HG03060 (cell line): ENCODE data around the gene CHN2.

Source experiments
- ATAC-seq: cut with Tn5 transposase; IDR thresholded peaks from one replicate; pipeline ENCODE4 v1.9.1; 2021; ENCODE audit warnings: low read depth, moderate number of reproducible peaks; ENCODE audit not compliant: unreplicated experiment

CHN2 gene

DNA sequence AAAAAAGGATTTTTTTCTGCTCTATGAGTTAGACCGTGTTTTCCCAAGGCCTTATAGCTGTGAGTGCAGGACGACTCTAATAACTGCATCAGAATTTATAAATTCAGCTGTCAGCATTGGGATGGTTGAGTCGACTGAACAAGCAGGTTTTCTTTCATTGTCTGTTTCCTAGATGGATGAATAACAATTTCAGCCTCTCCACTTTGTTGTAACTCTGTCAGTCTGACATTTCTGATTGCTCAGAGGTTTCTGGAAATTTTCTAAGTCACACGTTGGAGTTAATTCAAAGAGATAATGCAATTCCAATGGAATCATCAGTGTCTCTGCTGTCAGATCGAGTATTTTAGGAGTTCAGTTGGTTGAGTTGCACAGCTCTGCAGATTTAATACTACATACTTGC, 159.2 kb downstream of the CHN2 start:
- no peak for ATAC-seq

DNA sequence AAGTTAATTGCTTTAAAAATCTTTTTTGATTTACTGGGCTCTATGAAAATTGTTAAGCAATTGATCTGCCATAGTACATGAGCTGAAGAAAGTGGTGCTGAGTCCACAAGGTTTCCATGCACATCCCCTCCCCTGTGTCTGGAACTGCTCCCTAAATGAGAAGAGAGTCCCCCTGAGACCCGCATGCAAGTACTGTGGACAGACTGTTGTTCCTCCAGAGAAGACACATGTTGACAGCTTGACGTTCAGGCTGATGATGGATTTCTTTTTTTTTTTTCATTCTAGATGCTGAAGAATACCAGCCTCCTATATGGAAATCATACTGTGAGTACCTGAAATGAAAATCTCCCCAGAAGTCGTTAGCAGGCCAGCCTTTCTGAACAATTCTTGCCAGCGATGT, 159.8 kb downstream of the CHN2 start:
- ATAC-seq = no peak

DNA sequence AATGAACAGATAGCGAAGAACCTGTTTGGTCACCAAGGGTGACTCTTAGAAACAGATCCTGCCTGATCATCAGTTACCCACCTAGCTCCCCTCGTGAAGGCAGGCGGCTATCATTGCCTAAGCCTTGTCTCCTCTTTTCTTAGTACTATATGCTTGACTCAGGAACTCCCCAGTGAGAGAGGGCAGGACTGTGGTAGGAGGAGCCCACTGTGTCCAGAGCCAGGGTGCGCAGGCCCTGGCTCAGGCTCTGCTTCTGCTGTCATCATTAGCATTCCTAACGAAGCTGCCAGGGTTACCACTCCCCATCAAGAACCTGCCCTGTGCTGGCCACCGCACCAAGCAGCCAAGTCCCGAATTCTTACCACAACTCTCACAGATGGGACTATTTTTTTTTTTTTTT, 160.8 kb downstream of the CHN2 start:
- no peak for ATAC-seq

GRCh38 chr7:29356631-29357030, 162.1 kb downstream of the CHN2 start:
- ATAC-seq = no peak

DNA sequence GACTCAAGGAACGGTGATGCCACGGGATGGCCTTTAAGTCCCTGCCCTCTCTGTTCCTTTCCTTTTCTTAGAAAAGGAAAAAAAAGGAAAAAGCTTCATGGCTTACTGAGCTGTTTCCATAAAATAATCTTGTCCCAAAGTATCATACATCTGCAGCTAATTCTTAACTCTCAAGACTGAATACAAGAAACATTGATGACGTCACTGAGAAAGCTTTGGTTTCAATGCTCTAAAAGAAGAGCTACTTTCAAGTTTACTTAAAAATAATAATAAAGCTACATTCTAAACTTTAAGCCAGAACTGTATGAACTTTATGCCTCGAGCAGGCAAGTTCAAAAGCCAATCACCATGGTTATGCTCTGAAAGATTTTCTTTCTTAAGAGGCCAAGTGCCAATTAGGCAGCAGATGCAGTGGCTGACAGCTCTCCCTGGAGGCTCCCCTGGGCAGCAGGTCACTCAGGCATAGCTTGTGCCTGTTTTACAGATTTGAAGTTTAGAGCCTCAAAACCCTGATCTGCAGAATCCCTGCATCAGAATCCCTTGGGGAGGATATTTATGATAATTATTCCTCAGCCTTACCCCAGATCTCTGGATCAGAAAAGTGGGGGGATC, 165.0 kb downstream of the CHN2 start:
- no peak for ATAC-seq

- ATAC-seq = no peak
Observed at GRCh38 chr7:29360633-29361625, 166.4 kb downstream of the CHN2 start.

- ATAC-seq = no peak
Observed at GRCh38 chr7:29362380-29362779, 167.8 kb downstream of the CHN2 start.

GRCh38 chr7:29363636-29364425, 169.3 kb downstream of the CHN2 start:
- no peak for ATAC-seq

DNA sequence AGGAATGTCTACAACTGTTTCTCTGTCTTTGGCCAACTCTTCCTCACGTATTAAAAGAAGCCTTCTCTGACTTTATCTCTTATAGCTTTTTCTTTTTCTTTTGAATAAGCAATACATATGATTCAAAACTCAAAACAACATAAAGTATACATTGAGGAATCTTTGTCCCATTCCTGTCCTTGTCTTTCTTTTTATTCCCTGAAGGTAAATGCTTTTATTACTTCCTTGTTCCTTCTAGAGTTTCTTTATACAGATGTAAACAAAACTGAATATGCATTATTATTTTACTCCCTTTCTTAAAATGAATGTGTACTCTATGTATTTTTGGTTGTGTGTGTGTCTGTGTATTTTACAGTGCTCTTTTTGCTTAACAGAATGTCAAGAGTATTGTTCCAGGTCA, 170.1 kb downstream of the CHN2 start:
- no peak for ATAC-seq

DNA sequence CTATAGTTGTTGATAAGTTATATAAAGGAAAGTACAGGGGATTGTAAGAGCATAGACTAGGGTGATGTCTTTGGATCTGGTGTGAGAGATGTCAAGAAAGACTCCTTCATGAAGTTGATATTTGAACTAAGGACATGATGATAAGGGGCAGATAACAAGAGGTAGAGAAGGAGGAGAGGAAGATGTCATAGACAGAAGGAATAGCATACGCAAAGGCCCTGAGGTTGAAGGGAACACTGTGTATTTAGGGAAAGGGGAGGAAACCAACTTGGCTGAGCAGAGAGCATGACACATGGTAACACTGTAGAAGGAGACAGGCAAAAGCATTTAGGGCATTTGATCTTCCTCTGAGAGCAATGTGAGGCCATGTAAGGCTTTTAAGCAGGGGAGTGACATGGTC, 170.8 kb downstream of the CHN2 start:
- no peak for ATAC-seq

- no peak for ATAC-seq
Observed at GRCh38 chr7:29367784-29368183, 173.2 kb downstream of the CHN2 start.

- no peak for ATAC-seq
Observed at GRCh38 chr7:29369909-29370488, 175.4 kb downstream of the CHN2 start.

GRCh38 chr7:29370531-29371314, 176.1 kb downstream of the CHN2 start:
- no peak for ATAC-seq

DNA sequence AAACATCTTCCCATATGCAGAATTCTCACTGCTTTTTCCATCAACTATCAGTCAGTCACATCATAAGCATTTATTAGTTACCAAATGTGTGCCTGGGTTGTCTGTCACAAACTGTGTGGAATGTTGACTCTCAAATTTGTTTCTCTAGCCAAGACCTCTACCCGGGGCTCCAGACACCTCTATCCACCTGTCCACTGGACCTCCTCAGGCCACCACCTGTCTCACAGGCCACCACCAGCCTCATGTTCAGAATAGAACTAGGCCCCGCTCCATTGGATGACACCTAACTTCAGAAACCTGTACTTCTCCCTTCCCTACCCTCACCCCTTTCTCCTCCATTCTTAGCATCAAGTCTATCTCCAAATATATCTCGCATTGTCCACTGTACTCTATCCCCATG, 176.9 kb downstream of the CHN2 start:
- no peak for ATAC-seq

DNA sequence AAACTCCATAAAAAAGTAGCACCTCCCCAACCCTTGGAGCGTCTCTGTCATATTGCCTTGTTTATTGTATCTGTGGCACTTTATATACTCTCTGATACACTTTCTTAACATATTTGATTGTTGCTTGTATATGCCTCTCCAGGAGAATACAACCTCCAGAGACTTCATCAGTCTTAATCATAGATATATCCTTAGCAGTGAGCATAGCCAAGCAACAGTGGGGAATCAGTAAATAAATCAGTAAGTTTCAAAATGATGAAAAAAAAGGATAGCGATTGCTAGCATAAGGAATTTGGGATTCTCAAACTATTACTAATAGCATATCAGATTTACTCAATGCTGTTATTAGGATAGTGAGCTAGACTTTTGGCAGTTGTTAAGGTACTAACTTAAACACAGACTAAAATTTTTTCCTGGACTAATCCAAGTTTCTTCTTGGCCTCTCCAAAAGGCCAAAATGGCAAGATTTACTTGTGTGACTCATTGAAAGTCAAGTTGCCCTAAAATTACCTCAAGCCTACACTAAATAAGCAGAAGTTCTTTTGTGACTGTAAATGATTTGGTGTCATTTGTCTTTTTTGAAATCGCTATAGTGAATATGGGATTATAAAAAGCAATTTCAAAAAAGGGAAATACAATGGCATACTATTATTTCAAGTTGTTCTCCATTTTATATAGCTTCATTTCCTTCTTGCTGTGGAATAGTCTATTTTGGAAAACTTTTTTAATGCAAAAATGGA, 177.9 kb downstream of the CHN2 start:
- ATAC-seq = no peak

GRCh38 chr7:29375641-29376562, 181.3 kb downstream of the CHN2 start:
- no peak for ATAC-seq

DNA sequence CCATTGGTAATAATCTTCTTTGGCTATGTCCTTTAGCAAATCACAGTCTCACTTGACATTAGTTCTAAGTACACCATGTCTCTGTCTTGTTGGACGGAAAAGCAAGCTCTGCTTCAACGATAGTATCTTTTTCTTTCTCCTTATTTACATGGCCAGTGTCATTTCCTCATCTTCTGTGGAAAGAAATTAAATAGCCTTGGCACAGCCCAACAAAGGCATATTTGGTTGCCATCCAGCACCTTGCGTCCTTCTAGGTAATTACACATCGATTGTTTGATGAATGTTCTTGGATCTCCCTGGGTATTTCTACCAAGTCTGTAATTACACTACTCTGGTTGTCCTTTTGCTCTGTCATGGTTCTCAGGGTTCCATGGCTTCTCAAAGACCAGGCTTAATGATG, 183.1 kb downstream of the CHN2 start:
- no peak for ATAC-seq

DNA sequence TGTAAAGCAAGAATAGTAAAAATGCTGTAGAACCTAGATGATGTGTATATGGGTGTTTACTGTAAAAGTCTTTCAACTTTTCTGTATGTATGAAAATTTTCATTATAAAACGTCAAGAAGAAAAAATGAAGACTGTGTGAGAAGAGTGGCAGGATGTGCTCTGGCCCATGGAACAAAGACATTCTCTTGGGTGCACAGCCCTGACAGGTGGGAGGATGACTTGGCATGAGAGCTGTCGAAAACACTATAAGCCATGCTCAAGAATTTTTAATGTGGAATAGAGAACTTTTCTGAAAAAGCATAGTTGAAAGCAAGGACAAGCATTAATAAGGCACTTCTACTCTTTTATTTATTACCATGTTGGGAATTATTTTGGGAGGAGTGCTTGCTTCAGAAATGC, 185.0 kb downstream of the CHN2 start:
- no peak for ATAC-seq
